Fibroblast of peridontal ligament (primary cell): ENCODE measurements around the gene ISCA1.
"Not testable (repeated sequence)": the region's sequence is repeated elsewhere in the genome, so short reads cannot be mapped to it uniquely, and the experiment has no call there.

Experiments used
- DNase-seq: peaks from one replicate; pipeline ENCODE4 v3.0.0-alpha.2; 2010; ENCODE audit errors: extremely low read depth

The ISCA1 gene

DNA sequence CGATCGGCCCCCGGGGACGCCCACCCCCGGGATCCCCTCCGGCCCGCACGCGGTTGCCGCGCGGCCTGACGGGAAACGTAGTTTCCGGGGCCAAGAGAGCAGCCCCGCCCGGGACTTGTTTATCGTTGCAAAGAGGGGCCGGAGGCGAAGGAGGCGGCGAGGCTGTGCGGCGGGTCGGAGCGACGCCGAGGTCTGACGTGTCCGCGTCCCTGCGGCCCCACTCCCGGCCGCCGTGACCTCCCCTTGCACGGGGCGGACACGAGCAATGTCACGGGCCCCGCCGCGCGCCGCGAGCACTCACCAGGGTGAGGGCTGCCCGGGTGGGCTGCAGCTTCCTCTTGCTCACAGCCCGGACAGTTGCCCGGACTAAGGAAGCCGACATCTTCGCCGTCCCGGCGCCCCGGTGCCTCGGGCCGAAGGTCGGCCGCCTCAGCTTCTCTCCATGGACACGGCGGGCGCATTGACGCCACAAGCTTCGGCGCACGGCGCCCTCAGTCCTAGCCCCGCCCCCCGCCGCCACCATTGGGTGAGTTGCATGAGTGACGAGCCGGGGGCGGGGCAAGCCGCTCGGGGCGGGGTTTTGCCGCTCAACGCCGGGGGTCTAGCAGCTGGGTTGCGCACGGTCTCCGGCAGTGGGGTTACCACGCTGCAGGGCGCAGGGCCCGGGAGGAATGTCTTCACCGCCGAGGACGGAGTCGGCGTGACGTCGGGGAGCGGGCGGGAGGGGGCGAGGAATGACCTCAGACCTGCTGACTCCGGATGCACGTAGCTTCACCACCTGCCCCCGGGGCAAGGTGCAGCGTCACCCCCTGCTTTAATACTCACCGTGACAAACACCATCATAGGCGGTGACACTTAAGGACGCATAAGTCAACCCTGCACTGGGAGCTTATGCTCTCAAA is at the start of gene ISCA1:
Gene ISCA1, minus strand, starts transcription at position 462 of the 902 bp plus-strand sequence. Its CDS starts 80 bp downstream, at position 382.
- DNase-seq: peak; percentile 86

DNA sequence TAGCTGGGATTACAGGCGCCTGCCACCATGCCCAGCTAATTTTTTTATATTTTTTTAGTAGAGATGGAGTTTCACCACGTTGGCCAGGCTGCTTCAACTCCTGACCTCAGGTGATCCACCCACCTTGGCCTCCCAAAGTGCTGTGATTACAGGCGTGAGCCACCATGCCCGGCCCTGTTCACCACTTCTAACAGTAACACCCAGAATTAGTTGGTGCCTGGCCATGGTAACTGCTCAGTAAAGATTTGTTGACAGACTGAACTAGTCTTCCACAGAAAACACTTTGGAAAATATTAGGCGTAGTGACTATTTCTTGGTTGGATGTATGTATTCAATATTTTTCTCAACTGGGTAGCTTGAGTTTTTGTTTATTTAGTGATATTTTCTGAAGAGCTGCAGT is 47.8 kb upstream of the ISCA1 start:
- DNase-seq: no peak

DNA sequence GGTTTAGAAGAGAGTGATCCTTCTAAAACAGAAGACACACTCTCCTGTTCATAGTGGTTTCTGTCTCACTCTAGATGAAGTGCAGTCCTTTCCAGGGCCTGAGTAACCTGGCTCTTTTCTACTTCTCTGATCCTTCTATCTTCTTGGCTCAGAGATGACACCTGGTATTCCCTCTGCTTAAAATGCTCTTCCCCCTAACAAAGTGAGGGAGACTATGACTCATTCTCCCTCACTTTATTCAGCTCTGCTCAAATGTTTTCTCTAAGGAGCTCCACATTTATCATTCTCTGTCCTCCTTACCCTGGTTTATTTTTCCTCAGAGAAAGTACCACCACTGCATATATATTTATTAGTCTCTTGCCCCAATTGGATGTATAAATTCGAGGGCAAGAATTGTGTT is 47.3 kb upstream of the ISCA1 start:
- DNase-seq: no peak

DNA sequence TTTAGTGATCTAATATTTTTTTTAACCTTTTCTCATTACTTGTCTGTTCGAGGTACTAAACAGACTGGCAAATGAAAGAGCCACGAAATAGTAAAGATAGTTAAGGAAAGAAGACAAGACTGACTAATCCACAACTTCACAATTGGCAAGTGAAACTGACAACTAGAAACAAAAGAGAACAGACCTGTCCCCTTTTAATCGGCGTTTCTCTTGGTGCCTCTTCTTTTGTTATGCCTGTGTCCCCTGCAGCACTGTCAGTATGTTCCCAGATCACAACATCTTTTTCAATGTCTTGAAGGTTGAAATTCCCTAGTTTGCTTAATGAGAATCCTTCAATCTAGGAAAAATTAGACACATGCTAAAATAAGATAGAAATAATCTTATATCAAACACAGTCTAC is 45.8 kb upstream of the ISCA1 start:
- no peak for DNase-seq

- DNase-seq: no peak
These were observed 44.2 kb upstream of the ISCA1 start for GRCh38 chr9:86326536-86326935.

DNA sequence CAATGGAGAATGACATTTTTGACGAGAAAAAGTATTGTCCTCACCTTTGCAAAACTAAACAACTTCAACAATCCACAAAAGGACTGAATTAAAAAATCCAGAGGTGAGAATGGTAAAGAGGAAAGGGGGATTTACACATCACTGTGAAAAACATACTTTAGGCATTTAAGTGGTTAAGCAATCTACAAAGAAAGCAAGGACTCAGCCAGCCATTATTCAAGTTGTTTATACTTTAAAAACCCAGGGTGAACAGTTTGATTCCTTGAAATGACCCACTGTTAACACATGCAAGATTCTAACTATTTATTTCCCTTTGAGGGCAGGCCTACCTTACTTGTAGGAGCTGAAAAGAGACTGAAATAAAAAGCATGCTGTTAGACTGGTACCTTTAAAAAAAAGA is 42.6 kb upstream of the ISCA1 start:
- DNase-seq: peak; percentile 57

DNA sequence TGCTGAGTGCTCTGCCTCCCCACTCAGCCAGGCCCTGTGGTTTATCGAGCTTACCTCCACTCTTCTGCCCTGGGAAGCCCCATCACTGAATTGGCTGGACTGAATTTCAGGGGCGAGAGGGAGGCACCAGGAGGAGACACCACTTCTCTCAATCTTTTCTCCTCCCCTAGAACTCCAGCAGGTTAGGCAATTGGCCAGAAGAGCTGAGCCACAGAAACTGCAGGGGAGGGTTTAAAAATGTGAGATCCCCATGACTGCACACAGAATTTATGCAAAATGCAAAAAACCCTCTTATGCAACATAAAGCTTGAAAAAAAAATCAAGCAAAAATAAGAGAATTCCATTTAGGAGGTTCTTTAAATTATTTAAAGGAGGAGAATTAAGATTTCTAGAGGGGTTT is 42.0 kb upstream of the ISCA1 start:
- DNase-seq: peak; percentile 86

DNA sequence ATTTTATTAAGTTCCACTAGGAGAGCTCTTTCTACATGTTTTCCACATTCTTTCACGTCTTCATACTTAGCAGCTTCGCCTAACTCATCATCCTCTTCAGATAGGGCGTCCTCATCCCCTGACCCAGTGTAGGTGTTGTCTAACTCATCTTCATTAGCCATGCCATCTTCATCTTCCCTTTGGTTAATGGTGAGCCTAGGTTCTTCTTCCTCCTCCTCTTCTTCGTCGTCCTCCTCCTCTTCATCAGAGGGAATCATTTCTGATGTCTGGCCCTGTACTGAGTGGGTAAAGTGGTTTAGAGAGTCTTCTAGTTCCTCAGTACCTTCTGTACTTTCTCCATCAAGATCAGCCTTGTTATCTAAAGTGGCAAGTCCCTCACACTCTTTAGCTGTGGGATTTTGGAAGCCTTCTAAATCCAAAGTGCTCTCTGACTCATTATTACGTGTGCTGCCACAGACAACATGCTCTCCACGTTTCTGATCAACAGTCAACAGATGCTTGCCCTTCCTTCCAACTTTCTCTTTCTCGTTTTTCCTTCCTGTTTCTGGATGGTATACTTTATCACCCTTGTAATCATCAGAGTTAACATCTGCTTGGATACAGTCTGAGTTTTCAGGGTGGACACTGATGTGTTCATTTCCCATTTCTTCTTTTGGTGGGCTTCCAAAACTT is 40.8 kb upstream of the ISCA1 start:
- DNase-seq: peak; percentile 78

DNA sequence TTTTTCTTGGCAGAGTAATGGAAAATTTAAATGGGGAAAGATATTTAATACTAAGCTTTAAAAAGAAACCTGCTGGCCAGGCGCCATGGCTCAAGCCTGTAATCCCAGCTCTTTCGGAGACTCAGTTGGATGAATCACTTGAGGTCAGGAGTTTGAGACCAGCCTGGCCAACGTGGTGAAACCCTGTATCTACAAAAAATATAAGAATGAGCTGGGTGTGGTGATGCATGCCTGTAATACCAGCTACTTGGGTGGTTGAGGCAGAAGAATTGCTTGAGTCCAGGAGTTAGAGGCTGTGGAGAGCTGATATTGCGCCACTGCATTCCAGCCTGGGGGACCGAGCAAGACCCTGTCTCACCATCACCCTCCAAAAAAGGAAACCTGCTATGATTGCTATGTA is 39.0 kb upstream of the ISCA1 start:
- DNase-seq: peak; percentile 94

GRCh38 chr9:86318187-86318586 is 35.8 kb upstream of the ISCA1 start:
- DNase-seq: no peak

DNA sequence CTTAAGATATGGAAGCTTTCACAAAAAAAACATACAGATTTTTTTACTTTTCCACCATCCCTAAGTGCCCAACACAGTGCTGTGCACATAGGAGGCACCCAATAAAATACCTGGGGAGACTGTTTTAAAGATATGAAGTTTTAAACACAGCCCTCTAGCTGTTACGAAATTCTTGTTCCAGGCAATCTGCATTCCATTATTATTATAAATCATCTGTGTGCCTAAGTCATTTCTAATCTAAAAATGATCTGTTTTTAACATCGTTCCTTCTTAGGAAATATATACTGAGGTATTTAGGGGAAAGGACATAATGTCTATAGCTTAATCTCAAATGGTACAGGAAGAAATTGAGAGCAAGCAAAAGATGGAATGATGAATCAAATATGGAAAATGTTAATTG is 32.7 kb upstream of the ISCA1 start:
- no peak for DNase-seq

DNA sequence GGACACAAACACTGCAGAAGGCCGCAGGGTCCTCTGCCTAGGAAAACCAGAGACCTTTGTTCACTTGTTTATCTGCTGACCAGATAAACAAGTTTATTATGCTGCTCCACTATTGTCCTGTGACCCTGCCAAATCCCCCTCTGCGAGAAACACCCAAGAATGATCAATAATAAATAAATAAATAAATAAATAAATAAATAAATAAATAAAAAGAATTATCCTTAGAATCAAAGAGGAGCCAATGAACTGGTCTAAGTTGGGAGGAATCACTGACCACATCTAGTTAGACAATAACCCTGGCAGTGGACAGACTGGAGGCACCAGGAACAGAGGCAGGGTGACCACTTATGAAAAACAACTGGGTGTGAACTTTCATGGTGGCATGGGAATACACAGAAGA is 30.6 kb upstream of the ISCA1 start:
- DNase-seq: not testable (repeated sequence)

GRCh38 chr9:86308687-86309086 is 26.3 kb upstream of the ISCA1 start:
- DNase-seq: no peak

- DNase-seq: no peak
These were observed 21.9 kb upstream of the ISCA1 start for GRCh38 chr9:86304236-86304730.

DNA sequence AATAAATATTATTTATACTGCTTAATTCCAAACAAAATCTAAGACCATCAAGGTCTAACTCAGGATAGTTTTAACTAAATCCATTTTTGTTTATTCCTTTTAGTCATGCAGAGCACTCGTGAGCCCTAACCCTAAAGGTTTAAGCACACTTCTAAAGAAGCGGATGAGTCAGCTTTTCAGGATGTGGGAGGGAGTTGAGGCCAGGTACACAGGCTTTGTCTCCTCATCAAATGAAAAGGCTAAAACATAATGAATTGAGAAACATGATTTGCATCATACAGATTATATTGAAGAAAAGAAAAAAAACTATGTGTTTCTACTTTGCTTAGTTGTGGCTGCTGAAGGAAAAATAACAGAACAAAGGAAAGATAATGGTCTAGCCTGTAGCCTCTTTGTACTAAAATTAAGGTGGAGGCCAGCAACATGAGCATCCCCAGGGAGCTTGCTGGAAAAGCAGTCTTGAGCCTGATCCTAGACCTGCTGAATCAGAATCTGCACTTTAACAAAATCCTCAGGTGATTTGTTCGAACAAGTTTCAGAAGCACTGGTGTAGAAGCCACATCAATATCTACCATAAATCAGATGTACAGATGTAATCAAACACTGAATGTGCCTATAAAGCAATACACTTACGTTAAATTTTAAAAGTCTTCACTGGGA is 21.1 kb upstream of the ISCA1 start:
- no peak for DNase-seq

DNA sequence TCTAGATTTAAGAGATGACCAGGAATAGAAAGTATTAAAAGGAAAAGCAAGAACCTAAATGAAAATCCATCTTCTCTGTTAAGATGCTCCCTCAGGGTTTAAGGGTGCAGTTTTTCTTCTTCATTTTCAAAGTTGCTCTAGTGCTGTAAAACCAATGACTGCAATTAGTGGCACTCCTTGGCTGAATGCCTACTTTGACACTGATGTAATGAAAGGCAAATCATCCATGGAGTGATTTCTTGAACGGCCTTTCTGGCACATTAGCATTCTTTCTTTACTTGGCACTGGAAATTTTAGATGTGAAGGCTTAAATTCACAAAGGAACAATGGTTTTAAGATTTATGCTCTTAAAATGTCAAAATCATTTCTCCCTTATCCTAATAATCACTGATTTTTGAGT is 19.3 kb upstream of the ISCA1 start:
- no peak for DNase-seq

- DNase-seq: no peak
These were observed 18.4 kb upstream of the ISCA1 start for GRCh38 chr9:86300701-86301100.

GRCh38 chr9:86298873-86299272 is 16.5 kb upstream of the ISCA1 start:
- DNase-seq: peak; percentile 65

GRCh38 chr9:86290341-86290740 is 8.0 kb upstream of the ISCA1 start:
- not testable (repeated sequence) for DNase-seq

- no peak for DNase-seq
These were observed 6.3 kb upstream of the ISCA1 start for GRCh38 chr9:86288499-86289198.

DNA sequence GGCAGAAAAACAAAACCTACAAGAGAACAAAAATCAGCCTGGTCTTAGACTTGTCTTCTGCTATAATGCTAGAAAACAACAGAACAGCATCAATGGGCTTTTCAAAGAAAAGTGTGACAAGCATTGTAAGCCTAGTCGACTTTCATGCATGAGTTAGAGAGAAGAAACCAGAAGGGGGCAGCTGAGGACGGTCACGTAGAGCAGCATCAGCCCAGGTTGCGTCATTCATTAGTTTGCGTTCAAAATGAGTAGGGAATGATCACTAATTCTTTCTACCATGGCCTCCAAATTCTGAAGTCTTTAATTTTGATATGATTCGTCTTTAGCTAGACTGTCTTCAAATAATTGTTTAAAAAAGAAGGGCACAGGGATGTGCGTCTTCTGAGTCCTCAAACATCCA is 4.7 kb upstream of the ISCA1 start:
- DNase-seq: peak; percentile 62

- DNase-seq: no peak
These were observed 3.9 kb upstream of the ISCA1 start for GRCh38 chr9:86286278-86286677.
